Fibroblast of lung (primary cell): ENCODE results near the gene GZMM. TPM values are rescaled to one million over a fixed set of nuclear protein-coding genes. Genes with fewer than 3 reads are reported as not detected.

Experiments
- DNase-seq, 2 donors: peaks; one replicate each; pipeline versions ENCODE4 v3.0.0 to v3.0.0-alpha.2; 2010; ENCODE audit warnings: low read depth in 2 of 2
- H2AFZ ChIP-seq: 2 replicates; pipeline ENCODE4 v1.5.1; 2012; ENCODE audit warnings: low read length, control low read depth, inconsistent platforms
- H3K27ac ChIP-seq: 2 replicates; pipeline ENCODE4 v1.5.1; 2011; ENCODE audit warnings: low read length, control low read depth; ENCODE audit not compliant: insufficient read depth
- H3K27me3 ChIP-seq: 2 replicates; pipeline ENCODE4 v1.5.1; 2011; ENCODE audit warnings: mild to moderate bottlenecking, low read length; ENCODE audit not compliant: control insufficient read depth, insufficient read depth
- H3K36me3 ChIP-seq: 2 replicates; pipeline ENCODE4 v1.5.1; 2011; ENCODE audit warnings: low read length; ENCODE audit not compliant: control insufficient read depth, insufficient read depth
- H3K4me1 ChIP-seq: 2 replicates; pipeline ENCODE4 v1.5.1; 2011; ENCODE audit warnings: low read length; ENCODE audit not compliant: control insufficient read depth, insufficient read depth; ENCODE audit errors: extremely low read depth
- H3K4me2 ChIP-seq: 2 replicates; pipeline ENCODE4 v1.5.1; 2011; ENCODE audit warnings: low read length, control low read depth; ENCODE audit not compliant: insufficient read depth; ENCODE audit errors: extremely low read depth
- H3K4me3 ChIP-seq, 4 experiments: fragments of 200-600 bp in 1 of 4; sonication (generic) in 1 of 4; replicated peaks in 1 of 4; 2 replicates each; pipeline ENCODE4 v1.5.1; 2011 to 2016; ENCODE audit warnings: low read length in 4 of 4, low read depth in 3 of 4, mild to moderate bottlenecking in 3 of 4, control low read depth in 2 of 4, inconsistent platforms in 1 of 4, mixed read lengths in 1 of 4; ENCODE audit not compliant: insufficient read depth in 1 of 4; ENCODE audit errors: control extremely low read depth in 1 of 4
- H3K79me2 ChIP-seq: 2 replicates; pipeline ENCODE4 v1.5.1; 2012; ENCODE audit warnings: mild to moderate bottlenecking, low read length, inconsistent platforms; ENCODE audit not compliant: control insufficient read depth, insufficient read depth
- H3K9ac ChIP-seq: 2 replicates; pipeline ENCODE4 v1.5.1; 2011; ENCODE audit warnings: mild to moderate bottlenecking, low read length, control low read depth; ENCODE audit not compliant: insufficient read depth
- H3K9me3 ChIP-seq: 2 replicates; pipeline ENCODE4 v1.5.1; 2012; ENCODE audit warnings: low read depth, low read length; ENCODE audit not compliant: control insufficient read depth, insufficient read depth
- H4K20me1 ChIP-seq: 2 replicates; pipeline ENCODE4 v1.5.1; 2011; ENCODE audit warnings: low read length; ENCODE audit not compliant: control insufficient read depth, insufficient read depth; ENCODE audit errors: extremely low read depth
- EZH2 ChIP-seq: IDR thresholded peaks from 2 replicates; pipeline ENCODE4 v1.5.1; 2012; ENCODE audit warnings: low read length, control low read depth, mild to moderate bottlenecking; ENCODE audit errors: missing control alignments
- polyA plus RNA-seq, 2 donors: library from polyadenylated mRNA; depleted of rRNA in 1 of 2; stranded (reverse) in 1 of 2; unstranded in 1 of 2; fragments of >200 nt; gene quantifications; 2 replicates each; pipeline ENCODE4 v1.2.1, GENCODE V29; 2011 to 2012; ENCODE audit warnings: missing spikeins in 1 of 2
- total RNA-seq: library from RNA; depleted of rRNA; stranded (reverse); fragments of >200 nt; gene quantifications from 2 replicates; pipeline ENCODE4 v1.2.1, GENCODE V29; 2014
- TF ChIP-seq, protein P1 (sequence below), 2 donors: IDR thresholded peaks in 1 of 2; conservative IDR thresholded peaks in 1 of 2; 1 replicate in 1 of 2; 2 replicates in 1 of 2; pipeline ENCODE4 v1.5.1; 2011 to 2012; ENCODE audit warnings: low read length in 2 of 2, control low read depth in 1 of 2, inconsistent platforms in 1 of 2, low read depth in 1 of 2, mild to moderate bottlenecking in 1 of 2

GZMM gene
- total and polyA plus RNA-seq, 2 donors (not counting 1 experiment from before 2014, with no cell fraction given) = 0.17 to 0.35 TPM

DNA sequence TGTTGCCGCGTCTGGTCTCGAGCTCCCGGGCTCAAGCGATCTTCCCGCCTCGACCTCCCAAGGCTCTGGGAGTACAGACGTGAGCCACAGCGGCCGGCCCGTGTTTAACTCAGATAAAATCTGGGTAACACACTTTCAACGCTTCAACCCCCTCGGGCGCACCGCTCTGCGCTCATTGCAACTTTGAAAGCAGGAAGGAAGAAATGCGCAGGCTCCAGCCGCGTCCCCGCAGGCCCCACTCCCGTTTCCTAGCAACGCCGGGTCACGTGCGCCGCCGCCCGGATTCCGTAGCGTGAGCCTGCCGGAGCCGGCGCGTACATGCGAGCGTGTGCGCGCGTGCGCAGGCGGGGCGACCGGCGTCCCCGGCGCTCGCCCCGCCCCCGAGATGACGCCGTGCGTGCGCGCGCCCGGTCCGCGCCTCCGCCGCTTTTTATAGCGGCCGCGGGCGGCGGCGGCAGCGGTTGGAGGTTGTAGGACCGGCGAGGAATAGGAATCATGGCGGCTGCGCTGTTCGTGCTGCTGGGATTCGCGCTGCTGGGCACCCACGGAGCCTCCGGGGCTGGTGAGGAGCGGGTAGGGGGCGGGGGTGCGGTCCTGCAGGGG lies 28.4 kb downstream of the GZMM start, which contains the start of gene BSG:
BSG (plus strand) TSS at position 457 of the 603 bp plus-strand sequence; CDS start at position 496, 39 bp downstream.
- Histone ChIP-seq H3K27me3 (no peaks in the 10 kb centered on the region), H3K79me2 (peaks cover 43% of the 10 kb centered on the region), H3K27ac (peak within 1 kb of the TSS; percentile 81), H3K4me3 (peak within 1 kb of the TSS; percentile 82 to 94 (median 89)), H3K9ac (peak within 1 kb of the TSS; percentile 91), H2AFZ (peak within 1 kb of the TSS; percentile 67), H3K9me3 (no peaks in the 10 kb centered on the region), H3K4me2 (peak within 1 kb of the TSS; percentile 98), H4K20me1 (no peaks in the 10 kb centered on the region), H3K4me1 (peaks cover 20% of the 10 kb centered on the region), H3K36me3 (no peaks in the 10 kb centered on the region)
- TF ChIP-seq, protein P1, sequence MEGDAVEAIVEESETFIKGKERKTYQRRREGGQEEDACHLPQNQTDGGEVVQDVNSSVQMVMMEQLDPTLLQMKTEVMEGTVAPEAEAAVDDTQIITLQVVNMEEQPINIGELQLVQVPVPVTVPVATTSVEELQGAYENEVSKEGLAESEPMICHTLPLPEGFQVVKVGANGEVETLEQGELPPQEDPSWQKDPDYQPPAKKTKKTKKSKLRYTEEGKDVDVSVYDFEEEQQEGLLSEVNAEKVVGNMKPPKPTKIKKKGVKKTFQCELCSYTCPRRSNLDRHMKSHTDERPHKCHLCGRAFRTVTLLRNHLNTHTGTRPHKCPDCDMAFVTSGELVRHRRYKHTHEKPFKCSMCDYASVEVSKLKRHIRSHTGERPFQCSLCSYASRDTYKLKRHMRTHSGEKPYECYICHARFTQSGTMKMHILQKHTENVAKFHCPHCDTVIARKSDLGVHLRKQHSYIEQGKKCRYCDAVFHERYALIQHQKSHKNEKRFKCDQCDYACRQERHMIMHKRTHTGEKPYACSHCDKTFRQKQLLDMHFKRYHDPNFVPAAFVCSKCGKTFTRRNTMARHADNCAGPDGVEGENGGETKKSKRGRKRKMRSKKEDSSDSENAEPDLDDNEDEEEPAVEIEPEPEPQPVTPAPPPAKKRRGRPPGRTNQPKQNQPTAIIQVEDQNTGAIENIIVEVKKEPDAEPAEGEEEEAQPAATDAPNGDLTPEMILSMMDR (conservative IDR thresholded peaks at IDR 0.05 in 1 of 2, IDR thresholded peaks at IDR 0.05 in 1 of 2; ENCODE audit: low read depth in 1 of 2, low read length in 2 of 2) = no peak
- no peak for TF ChIP-seq EZH2
- peak; percentile 95 to 97 for DNase-seq

DNA sequence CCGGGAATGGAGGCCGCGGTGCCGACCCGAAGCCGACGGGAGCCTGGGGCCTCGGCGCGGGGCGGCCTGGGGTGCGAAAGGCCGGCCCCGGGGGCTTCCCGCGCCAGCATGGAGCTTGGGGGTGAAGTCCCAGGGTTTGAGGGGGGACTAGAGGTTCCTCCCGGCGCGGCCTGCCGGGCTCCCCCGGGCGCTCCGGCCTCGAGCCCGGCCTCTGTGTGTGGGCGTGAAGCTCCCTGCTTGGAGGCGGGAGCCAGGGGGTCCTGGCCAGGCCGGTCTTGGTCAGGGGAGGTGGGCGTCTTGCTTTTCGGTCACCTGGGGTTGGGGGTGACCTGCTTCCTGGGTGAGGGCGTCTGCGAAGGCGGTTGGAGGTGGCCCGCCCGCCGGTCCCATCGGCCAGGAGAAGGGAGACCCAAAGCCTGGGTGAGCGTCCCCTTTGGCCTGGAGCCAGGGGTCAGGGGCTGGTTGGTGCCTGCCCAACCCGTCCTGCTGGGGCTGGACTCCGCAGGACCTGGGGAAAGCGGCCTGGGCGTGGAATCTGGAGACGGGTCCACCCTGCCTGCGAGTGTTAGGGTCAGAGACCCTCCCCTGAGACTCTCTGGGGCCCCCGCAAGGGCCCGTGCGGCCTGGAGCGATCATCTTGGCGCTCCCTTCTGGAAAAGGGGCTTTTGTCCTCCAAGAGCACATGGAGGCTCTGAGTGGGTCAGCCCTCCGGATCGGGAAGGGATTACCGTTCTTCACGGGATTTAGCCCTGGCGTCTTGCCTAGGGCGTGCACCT lies 29.1 kb downstream of the GZMM start:
- Histone ChIP-seq H3K27me3 (no peaks in the 10 kb centered on the region), H3K4me2 (peak overlapping the region; percentile 98), H3K4me1 (peaks cover 20% of the 10 kb centered on the region), H4K20me1 (no peaks in the 10 kb centered on the region), H3K27ac (peak overlapping the region; percentile 77), H3K36me3 (peaks cover 2% of the 10 kb centered on the region), H3K9ac (peak overlapping the region; percentile 91), H3K79me2 (peaks cover 50% of the 10 kb centered on the region), H3K4me3 (peak overlapping the region; percentile 82 to 94 (median 89)), H2AFZ (no peak overlapping the region), H3K9me3 (no peaks in the 10 kb centered on the region)
- DNase-seq = peak; percentile 45 to 65
- TF ChIP-seq, protein P1 (conservative IDR thresholded peaks at IDR 0.05 in 1 of 2, IDR thresholded peaks at IDR 0.05 in 1 of 2; ENCODE audit: low read depth in 1 of 2, low read length in 2 of 2) = no peak
- TF ChIP-seq EZH2 = no peak

DNA sequence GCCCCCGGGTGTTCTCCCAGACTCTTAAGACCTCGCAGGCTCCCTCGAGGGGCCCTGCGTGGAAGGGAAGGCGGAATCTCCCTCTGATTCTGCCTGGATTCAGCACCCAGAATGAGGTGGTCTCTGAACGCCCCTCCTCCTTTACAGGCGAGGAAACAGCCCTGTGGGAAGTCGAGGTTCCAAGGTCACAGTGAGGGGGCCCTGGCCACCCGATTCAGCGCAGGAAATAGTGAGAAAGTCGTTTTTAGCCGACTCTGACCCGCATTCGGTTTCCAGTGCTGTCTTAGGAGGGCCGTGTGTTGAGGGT lies 29.6 kb downstream of the GZMM start:
- peaks cover 20% of the 10 kb centered on the region for H3K4me1 ChIP-seq
- H3K27me3 ChIP-seq = no peaks in the 10 kb centered on the region
- H3K79me2 ChIP-seq = peaks cover 55% of the 10 kb centered on the region
- peak overlapping the region; percentile 82 to 94 (median 89) for H3K4me3 ChIP-seq
- peak overlapping the region; percentile 91 for H3K9ac ChIP-seq
- peak overlapping the region; percentile 98 for H3K4me2 ChIP-seq
- DNase-seq = no peak
- no peaks in the 10 kb centered on the region for H4K20me1 ChIP-seq
- peaks cover 4% of the 10 kb centered on the region for H3K36me3 ChIP-seq
- TF ChIP-seq, protein P1 (conservative IDR thresholded peaks at IDR 0.05 in 1 of 2, IDR thresholded peaks at IDR 0.05 in 1 of 2; ENCODE audit: low read depth in 1 of 2, low read length in 2 of 2) = no peak
- no peak for TF ChIP-seq EZH2
- peak overlapping the region; percentile 77 for H3K27ac ChIP-seq
- no peak overlapping the region for H2AFZ ChIP-seq
- no peaks in the 10 kb centered on the region for H3K9me3 ChIP-seq
